WERI-Rb-1 (cell line): ENCODE results near the gene NR3C2.

Source experiments
- DNase-seq: peaks from one replicate; pipeline ENCODE4 v3.0.0-alpha.2; 2020
- H3K27ac ChIP-seq: fragments of 250-450 bp; sonication (Bioruptor Pico); 2 replicates; pipeline ENCODE4 v1.5.1; 2020; ENCODE audit warnings: mild to moderate bottlenecking, moderate library complexity
- H3K27me3 ChIP-seq: fragments of 250-450 bp; sonication (Bioruptor Pico); 2 replicates; pipeline ENCODE4 v1.5.1; 2021; ENCODE audit warnings: mild to moderate bottlenecking, low read depth, moderate library complexity; ENCODE audit not compliant: insufficient read depth, severe bottlenecking
- H3K36me3 ChIP-seq: fragments of 250-450 bp; sonication (Bioruptor Pico); 2 replicates; pipeline ENCODE4 v1.5.1; 2020; ENCODE audit warnings: mild to moderate bottlenecking, moderate library complexity
- H3K4me3 ChIP-seq: 2 replicates; pipeline ENCODE4 v1.5.1; 2011; ENCODE audit warnings: low read depth, mild to moderate bottlenecking, control low read depth, low read length
- H3K9me3 ChIP-seq: fragments of 250-450 bp; sonication (Bioruptor Pico); 2 replicates; pipeline ENCODE4 v1.5.1; 2021; ENCODE audit warnings: mild to moderate bottlenecking, moderate library complexity; ENCODE audit not compliant: severe bottlenecking
- CTCF ChIP-seq: IDR thresholded peaks from 2 replicates; pipeline ENCODE4 v1.5.1; 2011; ENCODE audit warnings: low read depth, mild to moderate bottlenecking, control low read depth, inconsistent platforms, low read length

NR3C2 gene

GRCh38 chr4:148275266-148275665 lies 166.9 kb downstream of the NR3C2 start:
- Histone ChIP-seq H3K9me3 (no peaks in the 10 kb centered on the region), H3K4me3 (no peak overlapping the region), H3K27ac (no peak overlapping the region), H3K27me3 (no peaks in the 10 kb centered on the region), H3K36me3 (no peaks in the 10 kb centered on the region)
- DNase-seq, result no peak
- TF ChIP-seq CTCF, result no peak

- H3K4me3 ChIP-seq, result no peak overlapping the region
- H3K27me3 ChIP-seq, result no peaks in the 10 kb centered on the region
- no peak overlapping the region for H3K27ac ChIP-seq
- no peak for DNase-seq
- TF ChIP-seq CTCF, result no peak
- H3K36me3 ChIP-seq, result no peaks in the 10 kb centered on the region
- no peaks in the 10 kb centered on the region for H3K9me3 ChIP-seq
Observed at GRCh38 chr4:148273501-148273986, 168.7 kb downstream of the NR3C2 start.

GRCh38 chr4:148271166-148271565 lies 171.0 kb downstream of the NR3C2 start:
- no peak overlapping the region for H3K27ac ChIP-seq
- no peak overlapping the region for H3K4me3 ChIP-seq
- TF ChIP-seq CTCF, result no peak
- DNase-seq, result no peak
- H3K9me3 ChIP-seq, result no peaks in the 10 kb centered on the region
- H3K36me3 ChIP-seq, result no peaks in the 10 kb centered on the region
- H3K27me3 ChIP-seq, result no peaks in the 10 kb centered on the region

GRCh38 chr4:148270630-148271029 lies 171.6 kb downstream of the NR3C2 start:
- Histone ChIP-seq H3K4me3 (no peak overlapping the region), H3K9me3 (no peaks in the 10 kb centered on the region), H3K27ac (no peak overlapping the region), H3K27me3 (no peaks in the 10 kb centered on the region), H3K36me3 (no peaks in the 10 kb centered on the region)
- DNase-seq, result no peak
- no peak for TF ChIP-seq CTCF

- Histone ChIP-seq H3K27me3 (no peaks in the 10 kb centered on the region), H3K9me3 (no peaks in the 10 kb centered on the region), H3K4me3 (no peak overlapping the region), H3K27ac (no peak overlapping the region), H3K36me3 (no peaks in the 10 kb centered on the region)
- no peak for DNase-seq
- TF ChIP-seq CTCF, result no peak
Observed at GRCh38 chr4:148268835-148269234, 173.4 kb downstream of the NR3C2 start.

GRCh38 chr4:148266921-148267320 lies 175.3 kb downstream of the NR3C2 start:
- Histone ChIP-seq H3K27ac (no peak overlapping the region), H3K36me3 (no peaks in the 10 kb centered on the region)

More at GRCh38 chr4:148266921-148267320, 175.3 kb downstream of the NR3C2 start:
- no peak for TF ChIP-seq CTCF
- H3K9me3 ChIP-seq, result no peaks in the 10 kb centered on the region
- H3K4me3 ChIP-seq, result no peak overlapping the region
- no peak for DNase-seq
- no peaks in the 10 kb centered on the region for H3K27me3 ChIP-seq
